Activated CD4-positive, alpha-beta T cell treated with anti-CD3 and anti-CD28 coated beads for 36 hours (primary cell): ENCODE data around the gene POU2AF1. TPM values are rescaled to one million over a fixed set of nuclear protein-coding genes. Genes with fewer than 3 reads are reported as not detected.
"Not testable (repeated sequence)": the region's sequence is repeated elsewhere in the genome, so short reads cannot be mapped to it uniquely, and the experiment has no call there.

Source experiments
- ATAC-seq: fragments of 200-7000 bp; cut with Tn5 transposase; one replicate; pipeline ENCODE4 v1.10.0; 2021; ENCODE audit warnings: mild to moderate bottlenecking, moderate library complexity
- CTCF ChIA-PET: fragments of 350-600 bp; sonication (Branson Sonifier 250); formaldehyde crosslinking; loops from one replicate; lab custom pipeline; 2021; ENCODE audit warnings: antibody characterized with exemption; lab: Charles Lee
- POLR2A ChIA-PET: fragments of 350-600 bp; sonication (Branson Sonifier 250); formaldehyde crosslinking; loops from one replicate; lab custom pipeline; 2021; ENCODE audit warnings: antibody characterized with exemption, inconsistent platforms; lab: Charles Lee
- DNase-seq: peaks from one replicate; pipeline ENCODE4 v3.0.0-alpha.2; 2020
- H3K27ac Mint-ChIP-seq: one replicate; pipeline ENCODE4 v1.8.0; 2021; ENCODE audit warnings: mixed read lengths
- H3K27me3 Mint-ChIP-seq: one replicate; pipeline ENCODE4 v1.8.0; 2021; ENCODE audit warnings: mixed read lengths
- H3K36me3 Mint-ChIP-seq: one replicate; pipeline ENCODE4 v1.8.0; 2021; ENCODE audit warnings: low read depth, mixed read lengths
- H3K4me1 Mint-ChIP-seq: one replicate; pipeline ENCODE4 v1.8.0; 2021; ENCODE audit warnings: mixed read lengths
- H3K4me3 Mint-ChIP-seq: one replicate; pipeline ENCODE4 v1.8.0; 2021; ENCODE audit warnings: mild to moderate bottlenecking, moderate library complexity, mixed read lengths
- H3K9me3 Mint-ChIP-seq: one replicate; pipeline ENCODE4 v1.8.0; 2021; ENCODE audit warnings: low read depth, mixed read lengths
- intact Hi-C, 2 experiments: fragments of 100-400 bp; cut with DNase I in 1 of 2; cut with micrococcal nuclease in 1 of 2; formaldehyde crosslinking; loops; one replicate each; pipeline versions ENCODE4 v1.14.2 to v1.15.1; 2022 to 2024; cut with DNase I, micrococcal nuclease
- total RNA-seq, 2 experiments: library from RNA; stranded (reverse); gene quantifications; one replicate each; pipeline ENCODE4 v1.2.3, GENCODE V29; 2021

POU2AF1 gene
- total RNA-seq, 2 experiments from 2014 or later = 9.6 to 10.0 TPM

- DNase-seq (no peak), ATAC-seq (no peak)
- POLR2A ChIA-PET = no interaction called here
- Mint-ChIP-seq H3K9me3 (peaks cover 2% of the 10 kb centered on the region), H3K27ac (no peak overlapping the region), H3K4me1 (peaks cover 34% of the 10 kb centered on the region), H3K27me3 (no peaks in the 10 kb centered on the region), H3K36me3 (no peaks in the 10 kb centered on the region), H3K4me3 (no peak overlapping the region)
- intact Hi-C loops = no loop called here
- CTCF ChIA-PET = interaction anchor here (0.7 kb wide), 1 partner anchor 20 kb away, joined by 3 read pairs; no protein-coding TSS in a partner anchor
These were observed 30.8 kb upstream of the POU2AF1 start for GRCh38 chr11:111409915-111410314.

GRCh38 chr11:111408789-111409727 is 30.0 kb upstream of the POU2AF1 start:
- CTCF ChIA-PET = interaction anchor here (0.7 to 1.1 kb wide), 2 partner anchors 18 to 19 kb away, joined by 3 read pairs; no protein-coding TSS in a partner anchor
- Mint-ChIP-seq H3K27ac (no peak overlapping the region), H3K36me3 (no peaks in the 10 kb centered on the region), H3K9me3 (peaks cover 2% of the 10 kb centered on the region), H3K27me3 (no peaks in the 10 kb centered on the region), H3K4me1 (peaks cover 25% of the 10 kb centered on the region), H3K4me3 (no peak overlapping the region)
- intact Hi-C loops = no loop called here
- POLR2A ChIA-PET = no interaction called here
- ATAC-seq = no peak
- no peak for DNase-seq

GRCh38 chr11:111407652-111408051 is 28.6 kb upstream of the POU2AF1 start:
- Mint-ChIP-seq H3K27me3 (no peaks in the 10 kb centered on the region), H3K4me3 (no peak overlapping the region), H3K36me3 (no peaks in the 10 kb centered on the region), H3K4me1 (peaks cover 13% of the 10 kb centered on the region), H3K9me3 (peaks cover 2% of the 10 kb centered on the region), H3K27ac (no peak overlapping the region)
- ChIA-PET CTCF (no interaction called here), POLR2A (no interaction called here)
- DNase-seq = no peak
- ATAC-seq = no peak
- intact Hi-C loops = no loop called here

GRCh38 chr11:111406589-111406988 is 27.5 kb upstream of the POU2AF1 start:
- Mint-ChIP-seq H3K27me3 (no peaks in the 10 kb centered on the region), H3K4me3 (no peak overlapping the region), H3K27ac (no peak overlapping the region), H3K9me3 (peaks cover 2% of the 10 kb centered on the region), H3K4me1 (peaks cover 5% of the 10 kb centered on the region), H3K36me3 (no peaks in the 10 kb centered on the region)
- DNase-seq (no peak), ATAC-seq (no peak)
- POLR2A ChIA-PET = no interaction called here
- CTCF ChIA-PET = no interaction called here
- intact Hi-C loops = no loop called here

GRCh38 chr11:111406091-111406490 is 27.0 kb upstream of the POU2AF1 start:
- peaks cover 2% of the 10 kb centered on the region for H3K9me3 Mint-ChIP-seq
- no peak for ATAC-seq
- H3K4me3 Mint-ChIP-seq = no peak overlapping the region
- ChIA-PET POLR2A (no interaction called here), CTCF (interaction anchor here (0.5 kb wide), 1 partner anchor 38 kb away, joined by 3 read pairs; no protein-coding TSS in a partner anchor)
- H3K27ac Mint-ChIP-seq = no peak overlapping the region
- no peaks in the 10 kb centered on the region for H3K27me3 Mint-ChIP-seq
- intact Hi-C loops = no loop called here
- no peaks in the 10 kb centered on the region for H3K36me3 Mint-ChIP-seq
- H3K4me1 Mint-ChIP-seq = peaks cover 5% of the 10 kb centered on the region
- DNase-seq = no peak

GRCh38 chr11:111405551-111405950 is 26.5 kb upstream of the POU2AF1 start:
- intact Hi-C loops = no loop called here
- Mint-ChIP-seq H3K36me3 (no peaks in the 10 kb centered on the region), H3K27me3 (no peaks in the 10 kb centered on the region), H3K9me3 (peaks cover 2% of the 10 kb centered on the region), H3K4me1 (peaks cover 5% of the 10 kb centered on the region), H3K27ac (no peak overlapping the region), H3K4me3 (no peak overlapping the region)
- no peak for DNase-seq
- ChIA-PET CTCF (interaction anchor here (0.5 kb wide), 1 partner anchor 38 kb away, joined by 3 read pairs; no protein-coding TSS in a partner anchor), POLR2A (no interaction called here)
- no peak for ATAC-seq

- Mint-ChIP-seq H3K27me3 (no peaks in the 10 kb centered on the region), H3K9me3 (no peaks in the 10 kb centered on the region), H3K4me3 (no peak overlapping the region), H3K4me1 (peaks cover 7% of the 10 kb centered on the region), H3K36me3 (no peaks in the 10 kb centered on the region), H3K27ac (no peak overlapping the region)
- POLR2A ChIA-PET = no interaction called here
- DNase-seq = no peak
- CTCF ChIA-PET = no interaction called here
- intact Hi-C loops = no loop called here
- no peak for ATAC-seq
These were observed 24.1 kb upstream of the POU2AF1 start for GRCh38 chr11:111403051-111403726.

- CTCF ChIA-PET = no interaction called here
- intact Hi-C loops = no loop called here
These were observed 23.3 kb upstream of the POU2AF1 start for GRCh38 chr11:111402411-111402810.

GRCh38 chr11:111401957-111402356 is 22.9 kb upstream of the POU2AF1 start:
- intact Hi-C loops, H3K9me3 Mint-ChIP-seq, H3K4me1 Mint-ChIP-seq, H3K27ac Mint-ChIP-seq, ATAC-seq, POLR2A ChIA-PET, H3K27me3 Mint-ChIP-seq, H3K4me3 Mint-ChIP-seq, DNase-seq, H3K36me3 Mint-ChIP-seq: not testable (repeated sequence)
- CTCF ChIA-PET = interaction anchor here (1.0 kb wide), 1 partner anchor 52 kb away, joined by 3 read pairs; no protein-coding TSS in a partner anchor

More at GRCh38 chr11:111402411-111402810, 23.3 kb upstream of the POU2AF1 start:
- H3K36me3 Mint-ChIP-seq = no peaks in the 10 kb centered on the region
- no peak overlapping the region for H3K4me3 Mint-ChIP-seq
- H3K27ac Mint-ChIP-seq = no peak overlapping the region
- no peak for DNase-seq
- H3K27me3 Mint-ChIP-seq = no peaks in the 10 kb centered on the region
- H3K9me3 Mint-ChIP-seq = no peaks in the 10 kb centered on the region
- peaks cover 7% of the 10 kb centered on the region for H3K4me1 Mint-ChIP-seq
- ATAC-seq = no peak
- POLR2A ChIA-PET = no interaction called here

GRCh38 chr11:111400595-111400994 is 21.5 kb upstream of the POU2AF1 start:
- intact Hi-C loops = no loop called here

GRCh38 chr11:111399187-111400031 is 20.3 kb upstream of the POU2AF1 start:
- intact Hi-C loops = no loop called here
- Mint-ChIP-seq H3K27me3 (no peaks in the 10 kb centered on the region), H3K9me3 (no peaks in the 10 kb centered on the region), H3K36me3 (no peaks in the 10 kb centered on the region), H3K4me1 (peaks cover 9% of the 10 kb centered on the region), H3K27ac (no peak overlapping the region), H3K4me3 (no peak overlapping the region)
- DNase-seq (no peak), ATAC-seq (no peak)
- ChIA-PET CTCF (interaction anchor here (0.6 kb wide), 1 partner anchor 437 kb away, joined by 3 read pairs; no protein-coding TSS in a partner anchor), POLR2A (no interaction called here)

More at GRCh38 chr11:111400595-111400994, 21.5 kb upstream of the POU2AF1 start:
- Mint-ChIP-seq H3K36me3 (no peaks in the 10 kb centered on the region), H3K4me1 (peaks cover 7% of the 10 kb centered on the region), H3K27me3 (no peaks in the 10 kb centered on the region), H3K4me3 (no peak overlapping the region), H3K9me3 (no peaks in the 10 kb centered on the region), H3K27ac (no peak overlapping the region)
- DNase-seq = no peak
- POLR2A ChIA-PET = interaction anchor here (0.7 kb wide), 1 partner anchor 324 kb away, joined by 4 read pairs; no protein-coding TSS in a partner anchor
- CTCF ChIA-PET = interaction anchor here (0.6 kb wide), 1 partner anchor 118 kb away, joined by 3 read pairs; no protein-coding TSS in a partner anchor
- ATAC-seq = no peak
